AG08395 (cell line): ENCODE results near the gene RGS9.
A peak's percentile ranks its signal among the peaks of the same experiment; 100 is the strongest.

Source experiments
- DNase-seq: peaks from one replicate; pipeline ENCODE4 v3.0.0; 2012; ENCODE audit warnings: mixed read lengths, low spot score

Gene RGS9

GRCh38 chr17:65219124-65219523 lies 82.0 kb downstream of the RGS9 start:
- no peak for DNase-seq

- no peak for DNase-seq
These were observed 82.5 kb downstream of the RGS9 start for GRCh38 chr17:65219707-65220106.

GRCh38 chr17:65220732-65221131 lies 83.6 kb downstream of the RGS9 start:
- peak; percentile 35 for DNase-seq

DNA sequence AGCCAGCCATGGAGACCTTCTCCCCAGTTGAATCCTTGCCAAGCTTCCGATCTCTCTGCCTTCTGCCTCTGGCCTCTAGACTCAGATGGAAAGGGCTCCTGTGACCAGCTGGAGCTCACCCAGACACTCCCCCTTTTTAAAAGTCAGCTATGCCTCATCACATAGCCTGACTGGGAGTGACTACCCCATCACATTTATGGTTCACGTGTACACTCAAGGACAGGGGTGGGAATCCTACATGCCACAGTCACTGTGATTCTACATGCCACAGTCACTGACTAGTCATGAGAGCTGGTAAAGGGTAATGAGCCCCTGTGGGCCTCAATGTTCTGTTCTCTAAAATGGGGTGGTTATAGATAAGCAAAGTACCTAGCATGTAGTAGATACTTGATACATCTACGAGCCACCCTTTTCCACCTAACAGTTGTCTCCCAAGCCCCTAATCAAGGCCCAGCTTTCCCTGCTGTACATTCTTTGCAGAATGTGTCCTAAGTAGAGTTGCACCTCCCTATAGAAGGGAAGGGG lies 85.1 kb downstream of the RGS9 start:
- DNase-seq = peak; percentile 58

DNA sequence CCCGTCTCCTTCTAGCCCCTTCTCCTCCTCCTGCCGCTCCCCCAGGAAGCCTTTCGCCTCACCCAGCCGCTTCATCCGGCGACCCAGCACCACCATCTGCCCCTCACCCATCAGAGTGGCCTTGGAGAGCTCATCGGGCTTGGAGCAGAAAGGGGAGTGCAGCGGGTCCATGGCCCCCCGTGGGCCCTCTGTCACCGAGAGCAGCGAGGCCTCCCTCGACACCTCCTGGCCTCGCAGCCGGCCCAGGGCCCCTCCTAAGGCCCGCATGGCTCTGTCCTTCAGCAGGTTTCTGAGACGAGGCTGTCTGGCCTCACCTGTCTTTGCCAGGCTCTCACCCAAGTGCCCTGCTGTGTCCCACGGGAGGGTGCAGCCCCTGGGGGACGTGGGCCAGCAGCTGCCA lies 87.9 kb downstream of the RGS9 start:
- DNase-seq = no peak

- no peak for DNase-seq
These were observed 89.1 kb downstream of the RGS9 start for GRCh38 chr17:65226227-65226626.

DNA sequence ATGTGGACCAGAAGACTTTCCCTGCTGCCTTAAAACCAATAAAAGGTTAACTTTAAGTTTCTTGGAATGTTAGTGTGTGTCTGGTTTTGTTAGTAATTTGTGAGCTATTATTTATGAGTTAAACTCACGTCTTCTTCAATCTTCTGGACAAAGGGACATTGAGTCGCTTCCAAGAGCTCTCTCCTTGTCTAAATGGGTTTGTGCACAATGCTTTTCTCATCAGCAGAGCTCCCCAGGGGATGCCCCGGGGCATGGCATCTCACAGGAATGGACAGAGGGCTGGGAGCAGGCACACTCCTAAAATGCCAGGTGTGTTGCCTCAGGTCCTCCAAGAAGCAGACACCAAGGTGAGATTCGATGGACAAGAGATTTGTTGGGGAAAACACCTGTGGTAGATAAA lies 90.5 kb downstream of the RGS9 start:
- no peak for DNase-seq

DNA sequence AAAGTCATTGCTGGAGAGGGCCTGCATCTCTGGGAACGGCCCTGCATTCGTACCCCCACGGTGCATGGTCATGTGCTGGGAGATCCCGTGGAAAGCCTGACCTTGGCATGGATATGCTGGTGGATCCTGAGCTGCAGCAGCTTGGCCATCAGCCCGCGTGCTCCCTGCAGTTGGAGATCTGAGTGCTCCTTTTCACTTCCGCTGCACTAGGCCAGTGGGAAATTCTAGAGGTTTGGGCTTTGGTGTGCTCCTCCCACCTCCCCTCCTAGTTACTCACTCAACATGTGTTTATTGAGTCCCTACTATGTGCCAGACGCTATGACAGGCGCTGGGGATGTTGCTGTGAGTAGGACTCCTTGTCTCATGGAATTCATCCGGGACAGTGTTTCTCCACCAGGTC lies 91.1 kb downstream of the RGS9 start:
- DNase-seq = no peak

DNA sequence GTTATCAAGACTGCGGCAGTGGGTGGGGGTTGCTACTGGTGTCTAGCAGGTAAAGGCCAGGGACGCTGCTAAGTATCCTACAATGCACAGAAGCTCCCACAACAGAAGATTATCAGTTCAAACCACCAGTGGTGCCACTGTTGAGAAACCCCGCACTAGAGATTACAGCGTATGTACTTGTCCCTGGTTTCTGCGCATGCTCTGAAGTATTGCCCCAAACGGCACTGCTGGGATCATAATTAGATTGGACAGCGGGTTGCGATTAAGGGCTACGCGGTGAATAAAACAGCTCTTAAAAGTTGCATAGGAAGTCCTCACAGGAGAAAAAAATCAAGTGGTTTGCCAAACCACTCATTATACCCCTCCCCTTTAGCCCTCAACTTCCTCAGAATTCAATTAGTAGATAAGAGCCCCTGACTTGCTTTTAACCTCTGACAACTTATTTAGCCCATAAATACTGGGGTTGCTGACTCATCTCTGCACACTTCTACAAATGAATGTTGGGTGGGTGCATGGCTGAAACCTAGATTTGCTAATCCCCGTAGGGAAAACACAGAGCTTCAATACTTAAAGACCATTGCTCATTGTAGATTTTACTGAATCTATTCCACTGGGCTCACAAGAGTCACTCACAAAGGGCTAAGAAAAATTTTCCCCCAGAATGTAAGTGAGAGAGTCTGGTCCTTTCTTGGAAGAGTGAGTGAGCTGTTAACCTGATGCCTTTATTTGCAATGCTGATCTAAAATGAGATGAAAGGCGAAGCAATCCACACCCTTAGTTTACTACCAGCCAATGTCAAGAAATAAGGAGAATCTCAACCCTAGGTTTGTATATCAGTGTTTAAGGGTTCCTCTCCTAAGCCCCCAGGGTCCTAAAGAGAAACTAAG lies 91.8 kb downstream of the RGS9 start:
- DNase-seq = no peak

DNA sequence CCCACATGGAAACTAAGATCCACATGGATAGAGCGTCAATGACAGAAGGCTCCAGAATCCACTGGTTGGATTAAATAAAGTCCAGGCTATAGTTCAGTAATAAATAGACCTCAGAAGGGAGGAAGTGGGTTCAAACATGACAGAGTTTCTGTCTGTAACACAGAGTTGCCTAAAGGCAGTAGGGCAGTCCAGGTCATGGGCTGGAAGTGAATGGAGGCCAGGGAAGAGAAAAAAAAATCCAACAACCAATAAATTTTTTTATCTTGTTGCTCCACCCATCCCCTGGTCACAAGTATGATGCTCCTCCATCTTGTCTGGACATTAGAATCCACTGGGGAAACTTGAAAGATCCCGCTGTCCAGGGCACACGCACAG lies 92.4 kb downstream of the RGS9 start:
- no peak for DNase-seq

DNA sequence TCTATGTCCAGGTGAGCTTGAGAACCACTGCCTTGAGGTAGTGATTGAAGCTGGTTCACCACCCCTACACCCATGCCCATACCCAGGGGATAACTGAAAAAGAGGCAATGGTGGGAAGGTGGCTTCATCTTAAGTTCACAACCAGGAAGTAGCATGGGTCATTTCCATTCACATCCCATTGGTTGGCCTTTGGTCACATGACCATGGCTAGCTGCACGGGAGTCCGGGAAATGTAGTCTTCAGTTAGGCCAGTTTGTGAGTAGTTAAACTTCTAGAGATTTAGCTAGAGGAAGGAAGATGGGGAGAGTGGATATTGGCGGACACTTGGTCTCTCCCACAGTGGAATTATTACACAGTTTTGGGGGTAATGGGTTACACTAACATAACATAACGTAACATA lies 92.9 kb downstream of the RGS9 start:
- DNase-seq = no peak

DNA sequence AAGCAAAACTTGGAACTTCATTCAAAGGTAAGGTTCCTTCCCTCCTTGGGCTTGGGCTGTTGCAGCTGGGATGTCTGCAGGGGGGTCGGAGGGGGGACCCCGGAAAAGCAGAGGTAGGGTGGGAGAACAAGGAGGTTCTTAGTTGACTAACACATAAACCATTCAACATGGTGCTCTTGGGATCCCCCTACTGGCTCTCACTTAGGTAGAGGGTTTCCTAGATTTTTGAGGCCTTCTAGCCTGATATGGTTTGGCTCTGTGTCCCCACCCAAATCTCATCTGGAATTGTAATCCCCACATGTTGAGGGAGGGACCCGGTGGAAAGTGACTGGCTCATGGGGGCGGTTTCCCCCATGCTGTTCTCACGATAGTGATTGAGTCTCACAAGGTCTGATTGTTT lies 93.9 kb downstream of the RGS9 start:
- no peak for DNase-seq

GRCh38 chr17:65231662-65232335 lies 94.6 kb downstream of the RGS9 start:
- DNase-seq = peak; percentile 95

DNA sequence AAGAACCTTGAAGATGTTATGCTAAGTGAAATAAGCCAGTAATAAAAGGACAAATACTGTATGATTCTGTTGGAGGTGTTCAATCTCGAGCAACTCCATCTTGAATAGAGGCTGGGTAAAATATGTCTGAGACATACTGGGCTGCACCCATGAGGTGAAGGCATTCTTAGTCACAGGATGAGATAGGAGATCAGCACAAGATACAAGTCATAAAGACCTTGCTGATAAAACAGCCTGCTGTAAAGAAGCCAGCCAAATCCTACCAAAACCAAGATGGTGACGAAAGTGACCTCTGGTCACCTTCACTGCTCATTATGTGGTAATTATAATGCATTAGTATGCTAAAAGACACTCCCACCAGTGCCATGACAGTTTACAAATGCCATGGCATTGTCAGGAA lies 98.1 kb downstream of the RGS9 start:
- no peak for DNase-seq

GRCh38 chr17:65236321-65236720 lies 99.2 kb downstream of the RGS9 start:
- DNase-seq = no peak

DNA sequence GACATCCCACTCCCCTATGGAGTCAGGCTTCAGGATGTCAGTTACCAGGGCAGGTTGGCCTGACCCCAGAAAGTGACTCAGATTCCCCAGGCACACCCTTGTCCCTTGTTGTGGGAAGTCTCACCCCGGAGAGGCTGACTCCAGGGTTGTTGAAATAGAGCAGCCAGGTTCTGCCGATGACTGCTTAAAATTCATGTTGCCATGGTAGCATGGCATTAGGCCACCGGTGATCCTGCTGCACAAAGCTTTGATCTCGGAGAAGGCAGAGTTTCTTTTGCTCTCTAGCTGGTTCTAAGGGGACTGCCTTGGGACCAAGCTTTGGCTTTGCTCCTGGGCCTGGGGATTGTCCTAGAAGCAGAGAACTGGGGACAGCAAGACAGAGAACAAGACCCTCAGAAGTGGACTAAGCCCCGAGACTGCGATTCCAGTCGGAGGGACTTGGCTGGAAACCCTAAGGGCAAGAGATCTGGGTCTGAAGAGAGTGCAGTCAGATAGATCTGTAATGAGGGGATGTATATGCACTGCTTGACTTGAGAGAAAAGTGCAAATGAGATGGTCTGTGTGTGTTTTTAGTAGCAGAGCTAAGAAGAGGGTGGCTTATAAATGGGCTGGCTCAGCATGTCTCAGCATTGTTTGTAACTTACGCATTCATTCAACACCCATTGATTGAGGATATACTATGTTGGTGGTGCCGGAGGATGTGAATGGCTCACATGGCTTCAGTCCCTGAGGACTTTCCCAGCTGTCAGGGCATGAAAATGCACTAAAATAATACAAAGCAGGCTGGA lies 106.9 kb downstream of the RGS9 start:
- DNase-seq = peak; percentile 84

- no peak for DNase-seq
These were observed 109.1 kb downstream of the RGS9 start for GRCh38 chr17:65246252-65246651.

- no peak for DNase-seq
These were observed 112.6 kb downstream of the RGS9 start for GRCh38 chr17:65249774-65250173.

- DNase-seq = peak; percentile 43
These were observed 117.0 kb downstream of the RGS9 start for GRCh38 chr17:65254166-65254565.

DNA sequence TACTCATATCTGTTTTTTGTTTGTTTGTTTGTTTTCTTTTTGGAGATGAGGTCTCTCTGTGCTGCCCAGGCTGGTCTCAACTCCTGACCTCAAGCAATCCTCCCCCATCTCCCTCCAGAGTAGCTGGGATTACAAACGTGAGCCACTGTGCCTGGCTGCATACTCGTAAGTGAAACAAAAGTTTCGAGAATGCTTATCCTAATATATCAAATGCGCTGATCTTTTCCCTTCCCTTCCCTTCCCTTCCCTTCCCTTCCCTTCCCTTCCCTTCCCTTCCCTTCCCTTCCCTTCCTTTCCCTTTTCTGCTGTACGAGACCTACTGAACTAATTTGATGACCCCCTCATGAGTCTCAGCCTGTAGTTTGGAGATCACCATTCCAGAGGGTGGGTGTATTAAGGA lies 122.1 kb downstream of the RGS9 start:
- no peak for DNase-seq

DNA sequence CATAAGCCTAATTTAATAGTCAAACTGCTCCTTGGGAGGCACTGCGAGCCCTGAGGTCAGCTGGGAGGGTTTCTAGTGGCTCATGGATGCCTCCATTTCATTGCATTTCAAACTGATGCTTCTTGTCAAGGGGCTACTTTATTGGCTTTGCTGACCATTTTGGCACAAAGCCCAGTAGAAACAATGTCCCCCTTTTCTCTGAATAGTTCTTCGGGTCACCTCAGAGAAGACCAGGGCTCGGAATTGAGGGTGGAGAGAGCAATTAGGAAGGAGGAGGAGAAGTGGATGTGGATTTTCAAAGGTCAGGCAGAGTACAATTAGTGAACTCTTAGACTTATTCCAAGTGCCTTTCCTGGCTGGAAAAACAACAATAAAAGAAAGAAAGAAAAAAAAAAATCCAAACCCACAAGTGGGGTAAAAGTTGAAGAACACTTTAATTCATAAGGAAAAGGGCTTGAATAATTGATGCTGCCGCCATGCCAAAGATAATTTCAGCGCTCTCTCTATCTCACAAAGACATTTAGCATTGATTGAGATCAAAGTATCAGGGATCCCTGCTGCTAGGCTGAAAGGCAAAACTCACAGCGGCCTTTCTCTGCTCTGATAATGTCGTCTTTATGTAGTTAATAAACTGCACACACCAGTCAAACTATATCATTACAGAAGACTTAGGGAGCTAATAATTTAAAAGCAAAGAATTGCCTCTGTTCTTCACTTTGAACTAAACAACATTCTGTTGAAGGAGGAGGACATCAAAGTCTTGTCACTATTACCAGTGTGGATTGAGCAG lies 122.7 kb downstream of the RGS9 start:
- DNase-seq = no peak

DNA sequence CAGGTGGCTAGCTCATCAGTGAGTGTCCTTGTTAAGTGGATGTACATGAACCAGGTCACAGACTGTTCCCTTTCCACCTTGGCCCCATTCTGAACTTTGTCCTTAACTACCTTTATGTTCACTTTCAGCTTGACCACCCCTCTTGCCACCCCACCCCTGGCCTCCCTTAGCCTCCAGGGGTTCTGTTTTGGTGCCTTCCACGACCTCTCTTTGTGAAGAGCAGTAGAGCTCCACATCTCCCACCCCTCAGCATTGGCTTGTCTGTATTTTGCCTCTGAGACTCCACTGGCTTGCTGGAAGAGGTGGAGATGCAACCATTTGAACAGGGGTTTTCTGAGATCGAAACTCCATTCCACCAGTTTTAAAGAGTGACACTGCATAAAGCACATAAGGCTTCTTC lies 123.5 kb downstream of the RGS9 start:
- no peak for DNase-seq
